Subcutaneous adipose tissue (tissue), 4 donors: ENCODE results near the gene ALG8. TPM values are rescaled to one million over a fixed set of nuclear protein-coding genes. Genes with fewer than 3 reads are reported as not detected.

Experiments
- CTCF ChIP-seq: fragments of 450-650 bp; IDR thresholded peaks from one replicate; pipeline ENCODE4 v1.5.1; 2016; ENCODE audit warnings: low read depth, mild to moderate bottlenecking, control low read depth, antibody characterized with exemption, moderate library complexity
- total RNA-seq, 4 donors: library from RNA; depleted of rRNA; stranded (reverse); fragments of >200 nt; gene quantifications; one replicate each; pipeline ENCODE4 v1.1.0, GENCODE V29; 2016

ALG8 gene
- total RNA-seq, 4 donors from 2014 or later, result 22.4 to 73.0 (median 27.8) TPM

- no peak for TF ChIP-seq CTCF
Measured at GRCh38 chr11:78071717-78072116, 67.7 kb downstream of the ALG8 start.

- TF ChIP-seq CTCF, result no peak
Measured at GRCh38 chr11:78070621-78071020, 68.8 kb downstream of the ALG8 start.

- no peak for TF ChIP-seq CTCF
Measured at GRCh38 chr11:78069465-78069864, 70.0 kb downstream of the ALG8 start.

GRCh38 chr11:78067704-78068103 is 71.7 kb downstream of the ALG8 start:
- no peak for TF ChIP-seq CTCF

GRCh38 chr11:78066471-78066870 is 73.0 kb downstream of the ALG8 start:
- TF ChIP-seq CTCF, result no peak

- TF ChIP-seq CTCF, result no peak
Measured at GRCh38 chr11:78065203-78065602, 74.2 kb downstream of the ALG8 start.

- no peak for TF ChIP-seq CTCF
Measured at GRCh38 chr11:78063440-78064181, 75.8 kb downstream of the ALG8 start, which contains the start of gene THRSP. Gene THRSP (plus strand): TSS chr11:78063861. CDS start chr11:78063882, 21 bp downstream.
